Activated naive CD8-positive, alpha-beta T cell treated with anti-CD3 and anti-CD28 coated beads for 36 hours (primary cell): ENCODE measurements around the gene B4GALT5. TPM values are rescaled to one million over a fixed set of nuclear protein-coding genes. Genes with fewer than 3 reads are reported as not detected.

Experiments
- total RNA-seq, 2 experiments: library from RNA; stranded (reverse); gene quantifications; one replicate each; pipeline ENCODE4 v1.2.3, GENCODE V29; 2021

B4GALT5 gene
- total RNA-seq, 2 experiments from 2014 or later: 22.4 to 23.3 TPM

Other genes starting within 250 kb of the B4GALT5 start
- not detected for gene KCNB1, start 231.2 kb downstream of the B4GALT5 start, total RNA-seq
- gene PTGIS, start 145.7 kb downstream of the B4GALT5 start, total RNA-seq: under 1 TPM; 0.04 to 0.08 TPM
- gene SLC9A8, start 99.0 kb upstream of the B4GALT5 start, total RNA-seq: 10 to 100 TPM in 1 of 2 experiments, 1 to 10 TPM in 1; 9.9 to 10.9 TPM
- gene SPATA2, start 201.7 kb upstream of the B4GALT5 start, total RNA-seq: 10 to 100 TPM; 11.2 to 11.6 TPM
- 10 to 100 TPM; 61.5 to 70.7 TPM for gene RNF114, start 222.5 kb upstream of the B4GALT5 start, total RNA-seq